ENCODE results near the gene PRKCA. TPM values are rescaled to one million over a fixed set of nuclear protein-coding genes. Genes with fewer than 3 reads are reported as not detected.

PRKCA gene
- total RNA-seq, 1 experiment from 2014 or later = 29.6 TPM

- H3K27me3 Mint-ChIP-seq (ENCODE audit: insufficient read depth, unreplicated experiment) = no peaks in the 10 kb centered on the region
- no peak overlapping the region for H3K27ac Mint-ChIP-seq (ENCODE audit: unreplicated experiment)
- Histone ChIP-seq H3K4me3 (ENCODE audit: low read depth, low read length) (no peak overlapping the region), H3K9me3 (no peaks in the 10 kb centered on the region), H3K36me3 (ENCODE audit: control insufficient read depth, insufficient read depth, low read length) (no peaks in the 10 kb centered on the region), H3K4me1 (peaks cover 44% of the 10 kb centered on the region), H3K27me3 (replicated peaks; ENCODE audit: control insufficient read depth, insufficient read depth, low read length) (no peaks in the 10 kb centered on the region)
- DNase-seq = no peak
- H3K4me1 Mint-ChIP-seq (ENCODE audit: low read depth, unreplicated experiment) = peaks cover 28% of the 10 kb centered on the region
- intact Hi-C loops (cut with micrococcal nuclease; ENCODE audit: unreplicated experiment) = no loop called here
- TF ChIP-seq CTCF (IDR thresholded peaks at IDR 0.05; ENCODE audit: insufficient read depth in 1 of 2, low read depth in 1 of 2, low read length in 1 of 2, severe bottlenecking in 1 of 2, unreplicated experiment in 1 of 2) = no peak
- H3K9me3 Mint-ChIP-seq (ENCODE audit: unreplicated experiment) = no peaks in the 10 kb centered on the region
- CTCF ChIA-PET = no interaction called here
- H3K4me3 Mint-ChIP-seq (ENCODE audit: unreplicated experiment) = no peak overlapping the region
- POLR2A ChIA-PET = no interaction called here
- BruUV-seq (replicated peaks) = no TSS peak
- H3K36me3 Mint-ChIP-seq (ENCODE audit: insufficient read depth, unreplicated experiment) = peaks cover 4% of the 10 kb centered on the region
These were observed 48.6 kb downstream of the PRKCA start for GRCh38 chr17:66351033-66351432.

- H3K4me1 ChIP-seq = peaks cover 42% of the 10 kb centered on the region
- intact Hi-C loops (cut with micrococcal nuclease; ENCODE audit: unreplicated experiment) = no loop called here
- POLR2A ChIA-PET = no interaction called here
These were observed 49.3 kb downstream of the PRKCA start for GRCh38 chr17:66351701-66352100.

GRCh38 chr17:66353937-66354401 lies 51.6 kb downstream of the PRKCA start:
- no peak for DNase-seq
- no peaks in the 10 kb centered on the region for H3K9me3 Mint-ChIP-seq (ENCODE audit: unreplicated experiment)
- POLR2A ChIA-PET = no interaction called here
- CTCF ChIA-PET = no interaction called here
- peaks cover 4% of the 10 kb centered on the region for H3K36me3 Mint-ChIP-seq (ENCODE audit: insufficient read depth, unreplicated experiment)
- no peak overlapping the region for H3K4me3 Mint-ChIP-seq (ENCODE audit: unreplicated experiment)
- no peak overlapping the region for H3K4me3 ChIP-seq (ENCODE audit: low read depth, low read length)
- no peaks in the 10 kb centered on the region for H3K9me3 ChIP-seq
- H3K27me3 Mint-ChIP-seq (ENCODE audit: insufficient read depth, unreplicated experiment) = no peaks in the 10 kb centered on the region
- peaks cover 25% of the 10 kb centered on the region for H3K4me1 ChIP-seq
- H3K4me1 Mint-ChIP-seq (ENCODE audit: low read depth, unreplicated experiment) = peaks cover 20% of the 10 kb centered on the region
- H3K27me3 ChIP-seq (replicated peaks; ENCODE audit: control insufficient read depth, insufficient read depth, low read length) = no peaks in the 10 kb centered on the region
- no peak for TF ChIP-seq CTCF (IDR thresholded peaks at IDR 0.05; ENCODE audit: insufficient read depth in 1 of 2, low read depth in 1 of 2, low read length in 1 of 2, severe bottlenecking in 1 of 2, unreplicated experiment in 1 of 2)
- H3K36me3 ChIP-seq (ENCODE audit: control insufficient read depth, insufficient read depth, low read length) = no peaks in the 10 kb centered on the region
- no TSS peak for BruUV-seq (replicated peaks)
- intact Hi-C loops (cut with micrococcal nuclease; ENCODE audit: unreplicated experiment) = no loop called here
- H3K27ac Mint-ChIP-seq (ENCODE audit: unreplicated experiment) = no peak overlapping the region

More at GRCh38 chr17:66351701-66352100, 49.3 kb downstream of the PRKCA start:
- Histone ChIP-seq H3K4me3 (ENCODE audit: low read depth, low read length) (no peak overlapping the region), H3K36me3 (ENCODE audit: control insufficient read depth, insufficient read depth, low read length) (no peaks in the 10 kb centered on the region), H3K9me3 (no peaks in the 10 kb centered on the region), H3K27me3 (replicated peaks; ENCODE audit: control insufficient read depth, insufficient read depth, low read length) (no peaks in the 10 kb centered on the region)
- Mint-ChIP-seq H3K27me3 (ENCODE audit: insufficient read depth, unreplicated experiment) (no peaks in the 10 kb centered on the region), H3K9me3 (ENCODE audit: unreplicated experiment) (no peaks in the 10 kb centered on the region), H3K36me3 (ENCODE audit: insufficient read depth, unreplicated experiment) (peaks cover 4% of the 10 kb centered on the region), H3K4me1 (ENCODE audit: low read depth, unreplicated experiment) (peaks cover 28% of the 10 kb centered on the region), H3K27ac (ENCODE audit: unreplicated experiment) (no peak overlapping the region), H3K4me3 (ENCODE audit: unreplicated experiment) (no peak overlapping the region)
- CTCF ChIA-PET = no interaction called here
- TF ChIP-seq CTCF (IDR thresholded peaks at IDR 0.05; ENCODE audit: insufficient read depth in 1 of 2, low read depth in 1 of 2, low read length in 1 of 2, severe bottlenecking in 1 of 2, unreplicated experiment in 1 of 2) = no peak
- DNase-seq = no peak
- BruUV-seq (replicated peaks) = no TSS peak

Data from Caco-2 (cell line).